SH-SY5Y (cell line): ENCODE data around the gene TNIP1.

ENCODE experiments used
- GATA2 ChIP-seq: IDR thresholded peaks from 2 replicates; pipeline ENCODE4 v1.6.1; 2011; ENCODE audit warnings: mild to moderate bottlenecking, low read depth, low read length
- GATA3 ChIP-seq: IDR thresholded peaks from 2 replicates; pipeline ENCODE4 v1.6.1; 2011; ENCODE audit warnings: low read depth, mild to moderate bottlenecking, low read length, moderate library complexity

GRCh38 chr5:151016700-151017099 is 64.1 kb downstream of the TNIP1 start:
- TF ChIP-seq GATA3 (no peak), GATA2 (no peak)
